NCI-H748 treated with DMSO at 0.1 percent for 48 hours (cell line): Measurements from ENCODE around the gene IQSEC1.
A peak's percentile ranks its signal among the peaks of the same experiment; 100 is the strongest.

ENCODE experiments used
- DNase-seq: peaks from one replicate; lab custom pipeline; 2025; lab: John Stamatoyannopoulos, UW

The IQSEC1 gene

DNA sequence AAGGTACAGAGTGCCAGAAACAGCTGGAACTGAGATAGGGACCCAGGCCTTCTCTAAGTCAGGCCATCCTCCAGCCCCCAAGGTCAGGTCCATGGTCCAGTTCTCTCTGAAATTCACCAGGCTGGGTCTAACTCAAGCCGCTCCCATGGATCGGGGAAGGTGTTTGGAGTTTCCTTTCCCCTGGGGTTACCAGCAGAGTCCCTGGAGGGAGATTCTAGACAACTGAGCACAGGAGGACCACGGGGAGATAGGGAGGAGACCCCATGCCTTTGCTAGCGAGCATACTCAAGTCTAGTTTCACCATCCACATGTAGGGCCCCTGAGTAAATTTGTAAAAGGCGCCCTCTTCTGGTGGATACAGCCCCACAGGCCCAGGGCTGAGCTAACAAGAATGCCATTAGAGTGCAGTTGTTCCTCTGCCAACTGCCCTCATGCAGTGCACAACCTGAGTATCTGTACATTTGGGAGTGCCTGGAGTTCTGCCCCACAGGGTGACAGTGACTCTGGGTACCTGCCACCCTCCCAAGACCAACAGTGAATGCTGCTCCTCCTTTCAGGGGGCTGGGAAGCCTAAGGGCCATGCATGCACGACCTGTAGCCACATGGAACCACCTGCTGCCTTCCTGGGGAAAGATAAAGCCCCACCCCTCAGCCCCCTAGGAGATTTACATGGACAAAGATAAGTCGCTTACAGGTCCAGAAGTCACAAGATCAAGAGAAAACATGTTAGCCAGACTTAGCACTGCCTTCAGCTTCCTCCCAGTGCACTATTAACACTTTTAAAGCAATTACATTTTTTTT is 89.0 kb downstream of the IQSEC1 start:
- no peak for DNase-seq

GRCh38 chr3:12983319-12983718 is 89.9 kb downstream of the IQSEC1 start:
- no peak for DNase-seq

DNA sequence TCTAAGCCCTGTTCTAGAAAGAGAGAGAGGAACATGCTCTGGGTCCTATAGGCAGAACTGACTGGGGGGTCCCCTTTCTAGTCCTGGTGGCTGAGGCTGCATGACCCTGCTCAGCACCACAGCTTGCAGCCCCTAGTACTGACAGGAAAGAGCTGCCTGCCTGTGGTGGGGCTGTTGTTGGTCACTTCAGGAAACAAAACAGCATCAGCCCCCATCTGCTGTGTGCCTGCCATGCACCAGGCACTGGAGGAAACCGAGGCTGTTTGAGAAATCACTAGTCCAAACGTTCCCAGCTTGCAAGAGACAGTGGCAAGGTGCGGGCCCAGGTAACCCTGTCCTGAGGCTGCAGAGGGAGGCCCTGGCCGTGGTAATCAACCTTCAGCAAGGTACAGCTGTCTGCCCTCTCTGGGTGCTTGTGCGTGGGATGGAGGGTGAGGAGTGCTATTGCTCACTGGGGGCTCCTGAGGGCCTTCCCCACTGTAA is 90.6 kb downstream of the IQSEC1 start:
- no peak for DNase-seq

DNA sequence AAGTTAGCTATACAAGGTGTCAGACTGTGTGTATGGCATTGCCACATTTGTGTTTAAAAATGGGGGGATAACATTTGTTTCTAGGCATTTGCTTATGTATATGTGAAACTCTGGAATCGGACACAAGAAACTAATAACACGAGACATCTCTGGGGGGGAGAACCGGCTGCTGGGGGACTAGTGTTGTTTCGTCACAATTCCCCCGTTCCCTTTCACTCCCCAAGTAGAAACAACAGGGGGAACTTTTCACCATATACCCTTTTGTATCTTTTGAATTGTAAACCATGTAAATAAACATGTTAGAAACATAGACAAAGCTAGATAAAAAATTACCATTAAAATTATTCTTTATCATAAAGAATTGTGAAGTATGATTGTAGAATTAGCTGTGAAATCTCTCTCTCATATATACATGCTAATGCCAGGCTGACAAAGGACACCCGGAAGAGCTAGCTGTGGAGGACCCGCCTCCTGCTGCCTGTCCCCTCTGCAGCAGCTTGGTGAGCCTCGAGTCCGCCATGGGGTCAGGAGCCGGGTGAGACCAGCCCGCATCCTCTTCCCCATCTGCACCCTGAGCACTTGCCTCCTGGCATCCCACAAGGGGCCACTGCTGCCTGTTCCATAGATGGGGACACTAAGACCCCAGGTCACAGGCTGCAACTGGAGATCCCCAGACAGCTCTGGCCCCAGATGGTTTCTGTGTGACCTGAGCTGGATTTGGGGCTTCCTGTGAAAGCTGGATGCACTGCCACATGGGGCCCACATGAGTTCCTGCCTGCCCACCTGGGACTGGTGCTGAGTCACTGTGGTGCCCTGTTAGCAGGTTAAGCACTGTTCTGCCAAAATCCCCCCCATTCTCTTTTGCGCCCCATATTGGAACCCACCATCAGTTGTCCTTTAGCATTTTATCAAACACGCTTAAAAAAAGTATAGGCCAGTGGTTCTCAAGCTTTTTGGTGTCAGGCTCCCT is 91.6 kb downstream of the IQSEC1 start:
- DNase-seq, result no peak

DNA sequence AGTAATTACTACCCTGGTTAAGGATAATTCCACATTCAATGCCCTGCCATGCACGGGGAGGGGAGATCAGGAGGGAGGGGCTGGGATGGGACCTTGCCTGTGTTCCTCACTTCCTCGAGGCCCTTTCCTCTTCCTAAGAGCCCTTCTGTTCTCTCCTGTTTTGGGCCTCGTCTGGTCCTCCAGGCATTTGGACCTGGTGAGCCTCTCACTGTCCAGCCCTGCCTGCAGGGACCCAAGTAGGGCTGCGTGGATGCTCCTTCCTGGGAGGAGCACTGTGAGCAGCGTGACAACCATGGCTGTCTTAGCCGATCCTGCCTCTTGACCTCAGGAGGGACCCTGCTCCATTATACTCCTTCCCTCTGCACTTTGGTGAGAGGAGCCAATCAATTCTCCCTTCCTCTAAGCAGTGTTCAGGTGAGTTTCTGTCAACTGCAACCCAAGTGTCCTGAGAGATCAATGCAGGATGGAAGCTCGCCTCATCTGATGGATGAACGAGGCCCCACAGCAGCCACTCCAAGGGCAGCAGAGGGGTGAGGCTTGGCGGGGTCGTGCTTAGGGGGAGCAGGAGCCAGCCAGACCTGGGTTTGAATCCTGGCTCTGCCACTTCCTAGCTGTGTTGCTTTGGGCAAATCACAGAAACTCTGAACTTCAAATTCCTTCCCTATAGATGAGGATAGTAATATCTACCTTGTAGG is 92.5 kb downstream of the IQSEC1 start:
- no peak for DNase-seq

- DNase-seq, result no peak
These were observed 93.2 kb downstream of the IQSEC1 start for GRCh38 chr3:12979947-12980487.

GRCh38 chr3:12979151-12979946 is 93.9 kb downstream of the IQSEC1 start:
- no peak for DNase-seq

GRCh38 chr3:12978682-12979081 is 94.5 kb downstream of the IQSEC1 start:
- DNase-seq, result no peak

DNA sequence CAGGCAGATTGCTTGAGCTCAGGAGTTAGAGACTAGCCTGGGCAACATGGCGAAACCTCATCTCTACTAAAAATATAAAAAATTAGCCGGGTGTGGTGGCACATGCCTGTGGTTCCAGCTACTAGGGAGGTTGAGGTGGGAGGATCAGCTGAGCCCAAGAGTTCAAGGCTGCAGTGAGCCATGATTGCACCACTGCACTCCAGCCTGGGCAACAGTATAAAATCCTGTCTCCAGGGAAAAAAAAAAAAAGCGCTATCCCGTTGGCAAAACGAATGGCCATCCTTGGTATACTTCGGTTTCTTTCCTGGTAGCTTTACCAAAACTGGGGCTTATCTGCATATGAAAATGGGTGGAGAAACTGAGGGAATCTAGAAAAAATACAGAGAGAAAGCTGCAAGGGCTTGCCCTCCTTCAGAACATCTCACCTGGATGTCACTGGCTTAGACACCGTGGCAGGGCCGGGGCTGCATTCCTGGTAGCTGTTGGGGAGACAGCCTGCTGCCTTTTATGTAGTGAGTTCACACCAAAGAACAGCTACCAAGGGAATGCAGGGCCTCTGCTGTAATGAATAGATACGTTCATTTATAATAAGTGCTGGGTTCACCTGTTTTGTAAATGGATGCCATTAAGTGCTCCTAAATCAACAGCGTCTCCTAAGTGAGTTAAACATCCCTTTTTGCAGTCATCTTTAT is 96.0 kb downstream of the IQSEC1 start:
- DNase-seq, result peak; percentile 7

- DNase-seq, result no peak
These were observed 97.3 kb downstream of the IQSEC1 start for GRCh38 chr3:12975748-12976522.

DNA sequence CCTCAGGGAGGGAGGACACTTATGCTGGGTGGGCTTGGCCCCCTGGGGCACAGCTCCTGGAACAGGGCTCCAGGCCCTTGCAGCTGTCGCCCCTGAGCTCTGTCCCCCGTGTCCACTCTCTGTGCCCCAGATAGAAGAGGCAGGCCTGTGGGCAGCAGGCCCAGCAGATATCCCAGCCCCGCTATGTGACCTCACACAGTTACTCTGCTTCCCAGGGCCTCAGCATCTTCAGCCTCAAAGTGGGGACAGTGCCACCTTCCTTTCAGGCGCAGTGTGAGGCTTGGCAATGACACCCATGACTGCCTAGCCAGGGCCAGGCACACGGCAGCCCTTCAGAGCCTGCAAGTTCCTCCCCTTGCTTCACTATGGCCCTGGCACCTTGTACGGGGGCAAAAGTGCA is 98.4 kb downstream of the IQSEC1 start:
- no peak for DNase-seq

DNA sequence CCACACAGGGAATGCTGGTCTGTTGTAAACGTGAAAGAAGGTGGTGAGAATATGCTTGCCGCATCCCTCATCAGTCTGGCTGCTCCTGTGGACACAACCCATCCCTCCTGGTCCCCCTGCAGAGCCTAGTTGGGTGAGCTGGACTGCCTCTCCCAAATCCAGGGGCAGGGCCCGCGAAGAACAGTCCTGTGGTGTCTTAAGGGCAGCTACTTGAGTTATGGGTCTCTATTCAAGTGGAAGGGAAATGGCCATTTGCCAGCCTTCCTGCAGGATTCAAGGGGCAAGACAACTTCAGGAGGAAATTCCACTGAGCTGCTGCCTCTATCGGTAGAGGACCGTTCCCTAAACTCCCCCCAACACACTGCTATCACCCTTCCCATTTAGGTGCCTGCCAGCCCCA is 98.9 kb downstream of the IQSEC1 start:
- DNase-seq, result no peak

DNA sequence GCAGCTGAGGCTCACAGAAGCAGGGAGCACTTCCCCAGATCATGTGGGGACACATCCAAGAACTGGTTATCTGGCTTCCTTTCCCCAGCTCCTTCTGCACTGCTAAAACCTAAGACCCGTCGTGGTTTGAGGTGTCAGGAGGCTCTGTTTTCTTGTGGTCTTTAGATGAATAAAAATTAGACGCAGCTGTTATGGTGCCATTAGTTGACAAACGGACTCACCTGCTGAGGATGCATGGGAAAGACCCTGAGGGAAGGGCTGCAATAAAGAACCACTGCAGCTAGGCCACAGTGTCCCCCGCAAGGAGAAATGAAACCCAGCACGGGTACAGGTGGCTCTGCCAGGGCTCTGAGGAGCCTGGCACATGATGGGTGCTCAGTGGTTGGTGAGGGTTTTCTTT is 99.4 kb downstream of the IQSEC1 start:
- DNase-seq, result no peak

DNA sequence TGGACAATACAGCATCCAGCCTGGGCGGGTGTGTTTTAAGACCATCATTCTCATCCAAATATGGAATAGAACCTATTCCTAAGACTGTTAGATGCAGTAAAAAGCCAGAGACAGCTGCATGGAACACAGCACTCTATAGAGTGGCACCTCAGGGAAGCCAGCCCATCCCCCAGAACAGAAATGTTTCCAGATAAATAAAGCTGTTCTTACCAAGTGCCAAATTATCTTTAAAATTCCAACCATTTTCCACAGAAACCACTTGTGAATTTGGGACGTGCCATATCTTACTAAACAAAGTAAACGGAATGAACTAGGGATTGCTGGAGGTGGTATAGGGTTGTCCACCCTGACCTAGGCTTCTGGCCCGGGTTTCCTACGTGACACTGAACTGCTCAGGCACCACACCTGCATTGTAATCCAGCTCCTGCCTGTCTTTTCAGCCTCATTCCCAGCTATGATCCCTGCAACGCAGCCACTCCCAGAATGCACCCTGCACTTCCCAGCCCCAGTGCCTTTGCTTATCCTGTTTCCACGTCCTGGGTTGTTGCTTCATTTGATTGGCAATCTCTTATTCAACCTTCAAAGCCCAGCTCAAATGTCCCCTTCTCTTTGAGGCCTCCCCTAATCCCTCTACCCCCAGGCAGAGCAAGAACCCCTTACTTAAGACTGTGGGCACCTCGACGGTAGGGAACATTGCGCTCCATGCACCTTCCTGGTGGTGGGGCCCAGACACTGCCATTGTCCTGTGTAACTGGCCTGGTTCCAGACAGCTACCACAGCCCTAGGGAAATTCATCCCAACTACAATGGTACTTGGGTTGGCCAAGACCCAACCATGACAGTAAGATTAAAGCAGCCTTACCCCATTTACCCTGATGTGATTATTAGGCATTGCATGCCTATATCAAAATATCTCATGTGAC is 100.2 kb downstream of the IQSEC1 start:
- no peak for DNase-seq

DNA sequence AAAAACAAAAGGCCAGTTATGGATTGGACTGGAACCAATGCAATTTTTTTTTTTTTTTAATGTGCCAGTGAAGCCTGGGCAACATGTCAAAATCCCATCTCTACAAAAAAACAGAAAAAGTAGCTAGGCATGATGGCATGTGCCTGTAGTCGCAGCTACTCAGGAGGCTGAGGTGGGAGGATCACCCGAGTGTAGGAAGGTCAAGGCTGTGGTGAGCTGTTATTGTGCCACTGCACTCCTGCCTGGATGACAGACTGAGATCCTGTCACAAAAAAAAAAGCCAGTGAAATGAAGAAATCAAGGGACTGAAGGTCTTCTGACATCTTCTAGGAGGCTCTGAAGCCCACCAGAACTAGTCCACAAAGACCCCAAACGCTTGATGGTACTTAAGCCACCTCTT is 101.2 kb downstream of the IQSEC1 start:
- no peak for DNase-seq

- DNase-seq, result no peak
These were observed 102.5 kb downstream of the IQSEC1 start for GRCh38 chr3:12970684-12971083.

- no peak for DNase-seq
These were observed 103.7 kb downstream of the IQSEC1 start for GRCh38 chr3:12969486-12969885.

- no peak for DNase-seq
These were observed 104.7 kb downstream of the IQSEC1 start for GRCh38 chr3:12968541-12968940.
